ENCODE results near the gene TCL1B. TPM values are rescaled to one million over a fixed set of nuclear protein-coding genes. Genes with fewer than 3 reads are reported as not detected.
"Not testable (repeated sequence)": the region's sequence is repeated elsewhere in the genome, so short reads cannot be mapped to it uniquely, and the experiment has no call there.

Gene TCL1B
- total and polyA plus RNA-seq, 2 of the 8 experiments (the other 6 are each of a cell fraction or from before 2014, with no cell fraction given): 9.6 to 11.5 TPM

DNA sequence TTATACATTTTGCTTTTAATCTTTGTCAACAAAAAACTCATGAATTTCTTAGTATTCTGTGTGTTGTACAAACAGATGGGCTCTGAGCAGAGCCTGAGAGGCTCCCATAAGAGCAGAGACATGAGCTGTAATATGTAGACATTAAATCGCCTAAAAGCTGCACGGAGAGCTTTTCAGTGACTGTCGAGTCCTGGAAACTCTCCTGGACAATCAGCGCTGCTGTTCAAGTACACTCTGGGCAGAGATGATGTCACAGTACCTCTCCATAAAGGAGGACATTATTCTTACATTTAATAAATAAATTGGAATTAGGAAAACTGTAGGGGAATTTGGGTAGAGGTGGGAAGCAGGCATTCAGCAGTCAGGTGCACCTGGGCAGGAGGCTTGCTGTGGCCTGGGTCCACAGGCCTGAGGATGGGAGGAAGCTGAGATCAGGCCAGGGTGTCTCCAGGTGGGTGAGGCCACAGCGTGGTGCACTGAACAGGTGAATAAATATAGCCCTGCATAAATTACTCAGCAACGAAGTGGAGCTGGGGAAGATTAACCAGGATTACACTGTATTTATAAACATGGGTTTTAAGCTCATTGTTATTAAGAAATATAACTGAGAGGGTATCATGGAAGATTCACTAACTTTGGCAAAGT lies 41.0 kb downstream of the TCL1B start (continued):
- TF ChIP-seq TAF7 (optimal IDR thresholded peaks at IDR 0.05; ENCODE audit: borderline replicate concordance, low read depth, low read length): no peak
- no peak for TF ChIP-seq ASH2L (IDR thresholded peaks at IDR 0.05; ENCODE audit: low read length)
- no peak for TF ChIP-seq EP300 (IDR thresholded peaks at IDR 0.05; ENCODE audit: borderline replicate concordance in 1 of 2, low read depth in 2 of 2, low read length in 2 of 2)
- TF ChIP-seq SRF (IDR thresholded peaks at IDR 0.05; ENCODE audit: low read depth, low read length): no peak

GRCh38 chr14:95729402-95730028 lies 43.3 kb downstream of the TCL1B start:
- not testable (repeated sequence) for H3K14ac ChIP-seq (ENCODE audit: insufficient read length)

More at GRCh38 chr14:95729402-95730028, 43.3 kb downstream of the TCL1B start:
- H3K4me3 ChIP-seq (ENCODE audit: extremely low read depth in 1 of 4, insufficient read depth in 2 of 4, low read depth in 3 of 4, low read length in 4 of 4); POLR2A ChIA-PET (ENCODE audit: partially characterized antibody); H3K36me3 ChIP-seq (ENCODE audit: control insufficient read depth in 2 of 4, insufficient read depth in 4 of 4, low read length in 3 of 4); H2BK12ac ChIP-seq (ENCODE audit: low read depth, low read length); H3K79me1 ChIP-seq (ENCODE audit: low read depth, low read length); H2BK120ac ChIP-seq (replicated peaks; ENCODE audit: low read depth, low read length); H2AK5ac ChIP-seq (ENCODE audit: low read depth, low read length); H2BK5ac ChIP-seq (ENCODE audit: low read depth, low read length); H3K4me2 ChIP-seq (ENCODE audit: insufficient read depth in 1 of 2, low read depth in 2 of 2, low read length in 2 of 2); H4K5ac ChIP-seq (ENCODE audit: insufficient read length, low read depth, low read length); H3K9me3 ChIP-seq (ENCODE audit: insufficient read depth in 2 of 2, low read depth in 1 of 2, low read length in 1 of 2); H2BK15ac ChIP-seq (ENCODE audit: low read length); H3K56ac ChIP-seq (replicated peaks; ENCODE audit: insufficient read length, low read depth, low read length); FAIRE-seq; H4K91ac ChIP-seq (replicated peaks; ENCODE audit: insufficient read length, low read length); H3K18ac ChIP-seq (ENCODE audit: extremely low read depth, low read length); H3K9ac ChIP-seq (replicated peaks in 1 of 4; ENCODE audit: extremely low read depth in 1 of 4, low read depth in 3 of 4, low read length in 3 of 4); H3K79me2 ChIP-seq (ENCODE audit: control insufficient read depth in 1 of 2, insufficient read depth in 2 of 2, low read length in 2 of 2); H2AFZ ChIP-seq (ENCODE audit: low read length); H3K4ac ChIP-seq (replicated peaks; ENCODE audit: insufficient read length, low read depth, low read length); H2BK20ac ChIP-seq (ENCODE audit: low read length); H3K4me1 ChIP-seq (replicated peaks in 1 of 4; ENCODE audit: control insufficient read depth in 3 of 4, insufficient read depth in 4 of 4, low read length in 3 of 4); H4K20me1 ChIP-seq (replicated peaks in 1 of 2; ENCODE audit: control insufficient read depth in 1 of 2, insufficient read depth in 2 of 2, low read length in 2 of 2); CTCF ChIA-PET (ENCODE audit: partially characterized antibody); H3K23me2 ChIP-seq (ENCODE audit: low read depth, low read length); H3K23ac ChIP-seq (ENCODE audit: insufficient read length); H3K27me3 ChIP-seq (replicated peaks in 1 of 4; ENCODE audit: control insufficient read depth in 3 of 4, extremely low read depth in 1 of 4, insufficient read depth in 3 of 4, low read length in 3 of 4); H4K8ac ChIP-seq (ENCODE audit: extremely low read depth, insufficient read depth, low read length); H3K27ac ChIP-seq (ENCODE audit: low read depth, low read length): not testable (repeated sequence)
- 82% methylated on average over 8 of the region's 8 CpGs; no CpG with 5 or more reads in 1 of the 2 experiments for WGBS, 2 experiments (ENCODE audit: extremely low coverage in 1 of 2, insufficient coverage in 1 of 2, insufficient read length in 1 of 2, insufficient replicate concordance in 2 of 2, low coverage in 1 of 2, low lambda C conversion rate in 2 of 2, missing lambda C conversion rate in 1 of 2)
- DNase-seq (ENCODE audit: low read depth in 1 of 2, low spot score in 2 of 2): peak in 1 of 2 experiments; percentile 20
